ENCODE data around the gene ZSCAN20. TPM values are rescaled to one million over a fixed set of nuclear protein-coding genes. Genes with fewer than 3 reads are reported as not detected.
A peak's percentile ranks its signal among the peaks of the same experiment; 100 is the strongest.

ZSCAN20 gene
- total RNA-seq, 1 donor from 2014 or later = 6.9 TPM

GRCh38 chr1:33529957-33530356 is 57.5 kb downstream of the ZSCAN20 start:
- H2AFZ ChIP-seq (ENCODE audit: low read depth, low read length) = no peak overlapping the region
- Mint-ChIP-seq H3K27ac (ENCODE audit: unreplicated experiment) (no peak overlapping the region), H3K27me3 (ENCODE audit: low read depth, unreplicated experiment) (peaks cover 10% of the 10 kb centered on the region), H3K4me1 (ENCODE audit: low read depth, unreplicated experiment) (no peaks in the 10 kb centered on the region), H3K4me3 (ENCODE audit: unreplicated experiment) (no peak overlapping the region), H3K36me3 (ENCODE audit: low read depth, unreplicated experiment) (peaks cover 11% of the 10 kb centered on the region), H3K9me3 (ENCODE audit: unreplicated experiment) (peaks cover 4% of the 10 kb centered on the region)
- no peak overlapping the region for H3K4me2 ChIP-seq (ENCODE audit: low read length)
- no peak for DNase-seq (ENCODE audit: low read depth)
- H3K36me3 ChIP-seq (ENCODE audit: insufficient read depth, low read length) = no peaks in the 10 kb centered on the region
- no peak overlapping the region for H3K27ac ChIP-seq (ENCODE audit: low read depth, low read length)
- no peaks in the 10 kb centered on the region for H3K9me3 ChIP-seq (ENCODE audit: insufficient read depth, low read depth, low read length)
- H3K9ac ChIP-seq (ENCODE audit: low read length) = no peak overlapping the region
- no peak overlapping the region for H3K4me3 ChIP-seq (ENCODE audit: insufficient read depth, low read depth, low read length)
- no peak for TF ChIP-seq EZH2 (IDR thresholded peaks at IDR 0.05; ENCODE audit: insufficient read depth, low read length)
- no peak for TF ChIP-seq CTCF (IDR thresholded peaks at IDR 0.05; ENCODE audit: insufficient read depth, low read depth, low read length)
- FAIRE-seq = peak; percentile 47
- H4K20me1 ChIP-seq (ENCODE audit: insufficient read depth, low read length) = no peaks in the 10 kb centered on the region
- no peaks in the 10 kb centered on the region for H3K79me2 ChIP-seq (ENCODE audit: insufficient read depth, low read length)
- H3K27me3 ChIP-seq (ENCODE audit: insufficient read depth, low read length) = no peaks in the 10 kb centered on the region
- H3K4me1 ChIP-seq (ENCODE audit: insufficient read depth, low read length) = no peaks in the 10 kb centered on the region

- H3K9ac ChIP-seq (ENCODE audit: low read length) = no peak overlapping the region
- Mint-ChIP-seq H3K36me3 (ENCODE audit: low read depth, unreplicated experiment) (peaks cover 20% of the 10 kb centered on the region), H3K4me1 (ENCODE audit: low read depth, unreplicated experiment) (no peaks in the 10 kb centered on the region), H3K4me3 (ENCODE audit: unreplicated experiment) (no peak overlapping the region), H3K27me3 (ENCODE audit: low read depth, unreplicated experiment) (peaks cover 13% of the 10 kb centered on the region), H3K27ac (ENCODE audit: unreplicated experiment) (no peak overlapping the region), H3K9me3 (ENCODE audit: unreplicated experiment) (peaks cover 4% of the 10 kb centered on the region)
- no peak overlapping the region for H3K27ac ChIP-seq (ENCODE audit: low read depth, low read length)
- H3K4me3 ChIP-seq (ENCODE audit: insufficient read depth, low read depth, low read length) = no peak overlapping the region
- no peak for DNase-seq (ENCODE audit: low read depth)
- no peak for FAIRE-seq
- H4K20me1 ChIP-seq (ENCODE audit: insufficient read depth, low read length) = no peaks in the 10 kb centered on the region
- TF ChIP-seq EZH2 (IDR thresholded peaks at IDR 0.05; ENCODE audit: insufficient read depth, low read length) = no peak
- no peak for TF ChIP-seq CTCF (IDR thresholded peaks at IDR 0.05; ENCODE audit: insufficient read depth, low read depth, low read length)
- no peaks in the 10 kb centered on the region for H3K36me3 ChIP-seq (ENCODE audit: insufficient read depth, low read length)
- no peaks in the 10 kb centered on the region for H3K79me2 ChIP-seq (ENCODE audit: insufficient read depth, low read length)
- H3K9me3 ChIP-seq (ENCODE audit: insufficient read depth, low read depth, low read length) = no peaks in the 10 kb centered on the region
- H3K4me2 ChIP-seq (ENCODE audit: low read length) = no peak overlapping the region
- H3K4me1 ChIP-seq (ENCODE audit: insufficient read depth, low read length) = no peaks in the 10 kb centered on the region
- no peaks in the 10 kb centered on the region for H3K27me3 ChIP-seq (ENCODE audit: insufficient read depth, low read length)
- H2AFZ ChIP-seq (ENCODE audit: low read depth, low read length) = no peak overlapping the region
Observed at GRCh38 chr1:33532250-33532649, 59.8 kb downstream of the ZSCAN20 start.

DNA sequence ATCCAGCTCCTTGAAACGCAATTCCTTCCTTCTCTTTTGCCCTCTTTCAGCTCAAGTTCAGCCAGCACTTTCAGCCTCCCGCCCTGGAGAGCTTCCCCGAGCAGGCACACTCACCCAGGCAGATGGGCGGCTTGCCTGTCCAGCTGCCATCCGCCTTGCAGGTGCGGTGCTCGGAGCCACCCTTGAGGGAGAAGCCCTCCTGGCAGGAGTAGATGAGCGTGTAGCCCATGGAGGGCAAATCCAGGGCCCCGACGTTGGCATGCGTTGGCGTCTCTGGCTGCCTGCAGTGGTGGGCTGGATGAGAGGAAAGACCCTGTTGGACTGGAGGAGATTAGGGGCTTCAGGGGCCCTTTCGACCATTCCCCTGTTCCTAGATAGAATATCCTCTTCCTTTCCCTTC is 60.5 kb downstream of the ZSCAN20 start:
- peaks cover 20% of the 10 kb centered on the region for H3K36me3 Mint-ChIP-seq (ENCODE audit: low read depth, unreplicated experiment)
- Histone ChIP-seq H3K27ac (ENCODE audit: low read depth, low read length) (no peak overlapping the region), H4K20me1 (ENCODE audit: insufficient read depth, low read length) (no peaks in the 10 kb centered on the region), H3K9me3 (ENCODE audit: insufficient read depth, low read depth, low read length) (no peaks in the 10 kb centered on the region), H3K4me3 (ENCODE audit: insufficient read depth, low read depth, low read length) (no peak overlapping the region), H2AFZ (ENCODE audit: low read depth, low read length) (no peak overlapping the region), H3K9ac (ENCODE audit: low read length) (no peak overlapping the region), H3K79me2 (ENCODE audit: insufficient read depth, low read length) (no peaks in the 10 kb centered on the region), H3K4me1 (ENCODE audit: insufficient read depth, low read length) (no peaks in the 10 kb centered on the region), H3K36me3 (ENCODE audit: insufficient read depth, low read length) (no peaks in the 10 kb centered on the region), H3K4me2 (ENCODE audit: low read length) (no peak overlapping the region), H3K27me3 (ENCODE audit: insufficient read depth, low read length) (no peaks in the 10 kb centered on the region)
- DNase-seq (ENCODE audit: low read depth) = no peak
- no peak overlapping the region for H3K27ac Mint-ChIP-seq (ENCODE audit: unreplicated experiment)
- TF ChIP-seq CTCF (IDR thresholded peaks at IDR 0.05; ENCODE audit: insufficient read depth, low read depth, low read length) (no peak), EZH2 (IDR thresholded peaks at IDR 0.05; ENCODE audit: insufficient read depth, low read length) (no peak)
- no peak overlapping the region for H3K4me3 Mint-ChIP-seq (ENCODE audit: unreplicated experiment)
- no peaks in the 10 kb centered on the region for H3K4me1 Mint-ChIP-seq (ENCODE audit: low read depth, unreplicated experiment)
- H3K27me3 Mint-ChIP-seq (ENCODE audit: low read depth, unreplicated experiment) = peaks cover 13% of the 10 kb centered on the region
- no peak for FAIRE-seq
- peaks cover 4% of the 10 kb centered on the region for H3K9me3 Mint-ChIP-seq (ENCODE audit: unreplicated experiment)

Data from astrocyte (in vitro differentiated cells and primary cell).